ENCODE results near the gene ZNHIT2.

The ZNHIT2 gene

GRCh38 chr11:65100674-65101350 lies 16.7 kb downstream of the ZNHIT2 start:
- DNase-seq, result no peak

- no peak for DNase-seq
These were observed 20.6 kb downstream of the ZNHIT2 start for GRCh38 chr11:65096926-65097325.

GRCh38 chr11:65095974-65096806 lies 21.3 kb downstream of the ZNHIT2 start, which contains the start of gene VPS51:
VPS51 (plus strand) TSS chr11:65096214; CDS start chr11:65096251, 37 bp downstream.
- DNase-seq, result peak in 1 of 2 experiments; percentile 66

- no peak for DNase-seq
These were observed 22.1 kb downstream of the ZNHIT2 start for GRCh38 chr11:65095427-65095826.

- DNase-seq, result no peak
These were observed 26.9 kb downstream of the ZNHIT2 start for GRCh38 chr11:65090628-65091027.

GRCh38 chr11:65089621-65090020 lies 27.9 kb downstream of the ZNHIT2 start:
- no peak for DNase-seq

- DNase-seq, result no peak
These were observed 29.7 kb downstream of the ZNHIT2 start for GRCh38 chr11:65087827-65088226.

- DNase-seq, result no peak
These were observed 30.3 kb downstream of the ZNHIT2 start for GRCh38 chr11:65087216-65087615.

- no peak for DNase-seq
These were observed 30.7 kb downstream of the ZNHIT2 start for GRCh38 chr11:65086809-65087208.

- no peak for DNase-seq
These were observed 32.1 kb downstream of the ZNHIT2 start for GRCh38 chr11:65085446-65085845.

- DNase-seq, result no peak
These were observed 32.7 kb downstream of the ZNHIT2 start for GRCh38 chr11:65084598-65085375.

- DNase-seq, result peak; percentile 42 to 81
These were observed 33.5 kb downstream of the ZNHIT2 start, which contains the start of the genes CDCA5 and ZFPL1 for GRCh38 chr11:65083834-65084597. CDCA5 (minus strand) TSS chr11:65084040; CDS start chr11:65083978, 62 bp downstream. ZFPL1 (plus strand) TSS chr11:65084222; CDS start chr11:65084699, 477 bp downstream.

GRCh38 chr11:65083134-65083833 lies 34.2 kb downstream of the ZNHIT2 start:
- no peak for DNase-seq

GRCh38 chr11:65078786-65079342 lies 38.6 kb downstream of the ZNHIT2 start:
- DNase-seq, result no peak

- DNase-seq, result no peak
These were observed 39.4 kb downstream of the ZNHIT2 start for GRCh38 chr11:65078151-65078550.

- DNase-seq, result no peak
These were observed 40.0 kb downstream of the ZNHIT2 start for GRCh38 chr11:65077451-65077850.

- DNase-seq, result no peak
These were observed 44.9 kb downstream of the ZNHIT2 start for GRCh38 chr11:65072631-65072966.

GRCh38 chr11:65071907-65072630 lies 45.4 kb downstream of the ZNHIT2 start:
- DNase-seq, result no peak

- no peak for DNase-seq
These were observed 48.3 kb downstream of the ZNHIT2 start for GRCh38 chr11:65069217-65069616.

GRCh38 chr11:65067446-65067845 lies 50.1 kb downstream of the ZNHIT2 start:
- DNase-seq, result no peak

GRCh38 chr11:65066805-65067291 lies 50.7 kb downstream of the ZNHIT2 start:
- DNase-seq, result no peak

Data from cerebellar nuclear complex (tissue), 1 donor.